Testis (tissue), 3 donors: Measurements from ENCODE around the gene KCNE4. TPM values are rescaled to one million over a fixed set of nuclear protein-coding genes. Genes with fewer than 3 reads are reported as not detected.

Experiments
- DNase-seq: peaks from one replicate; pipeline ENCODE4 v3.0.0-alpha.2; 2019
- H3K27ac ChIP-seq, 2 donors: fragments of 200-600 bp; sonication (generic); one replicate each; pipeline ENCODE4 v1.5.1; 2019
- H3K27me3 ChIP-seq: fragments of 200-600 bp; sonication (generic); one replicate; pipeline ENCODE4 v1.5.1; 2019
- H3K36me3 ChIP-seq: fragments of 200-600 bp; sonication (generic); one replicate; pipeline ENCODE4 v1.5.1; 2017; ENCODE audit warnings: low read depth; ENCODE audit errors: missing control alignments
- H3K4me1 ChIP-seq: fragments of 200-600 bp; sonication (generic); one replicate; pipeline ENCODE4 v1.5.1; 2019
- H3K4me3 ChIP-seq, 2 donors: fragments of 200-600 bp; sonication (generic); one replicate each; pipeline ENCODE4 v1.5.1; 2017 to 2019
- H3K9me3 ChIP-seq: fragments of 200-600 bp; sonication (generic); one replicate; pipeline ENCODE4 v1.5.1; 2017
- CTCF ChIP-seq, 3 experiments: fragments of 450-650 bp in 2 of 3; fragments of 200-600 bp in 1 of 3; sonication (generic) in 1 of 3; IDR thresholded peaks; one replicate each; pipeline ENCODE4 v1.5.1; 2016 to 2019; ENCODE audit warnings: antibody characterized with exemption in 3 of 3, mild to moderate bottlenecking in 2 of 3, moderate library complexity in 1 of 3
- POLR2A ChIP-seq: fragments of 450-650 bp; IDR thresholded peaks from one replicate; pipeline ENCODE4 v1.6.1; 2017; ENCODE audit warnings: antibody characterized with exemption, mild to moderate bottlenecking, moderate library complexity
- WGBS, 2 donors: methylation state at CpG; one replicate each; pipeline ENCODE4 v1.1.5; 2018; 5-methylcytosine and 5-hydroxymethylcytosine counted together
- intact Hi-C: fragments of 100-400 bp; cut with DNase I; formaldehyde crosslinking; loops from one replicate; pipeline ENCODE4 v1.15.1; 2023; ENCODE audit warnings: low total_unique reads
- polyA plus RNA-seq: library from polyadenylated mRNA; stranded (reverse); fragments of 350-450 nt; fragmentation: Illumina TruSeq; extraction: RNeasy Lipid Tissue Mini Kit (QIAGEN cat#74804); gene quantifications from one replicate; pipeline ENCODE4 v1.2.3, GENCODE V29; 2014; ENCODE audit warnings: low read depth, low replicate concordance; ENCODE audit not compliant: insufficient read depth
- total RNA-seq, 2 donors: library from RNA; depleted of rRNA; stranded (reverse); fragments of >200 nt; gene quantifications; one replicate each; pipeline ENCODE4 v1.2.3, GENCODE V29; 2016

KCNE4 gene
- total and polyA plus RNA-seq, 3 donors from 2014 or later, result 2.3 to 3.3 (median 2.5) TPM

GRCh38 chr2:223072826-223073225 lies 20.8 kb downstream of the KCNE4 start:
- no peak overlapping the region for H3K4me3 ChIP-seq
- H3K36me3 ChIP-seq, result no peaks in the 10 kb centered on the region
- H3K4me1 ChIP-seq, result no peaks in the 10 kb centered on the region
- 81 to 89% methylated on average over 3 of the region's 3 CpGs for WGBS, 2 donors
- no peak overlapping the region for H3K27ac ChIP-seq
- H3K27me3 ChIP-seq, result no peaks in the 10 kb centered on the region
- intact Hi-C loops, result no loop called here
- no peak for DNase-seq
- H3K9me3 ChIP-seq, result no peaks in the 10 kb centered on the region
- TF ChIP-seq POLR2A, result no peak

GRCh38 chr2:223075301-223076270 lies 23.6 kb downstream of the KCNE4 start:
- H3K4me1 ChIP-seq, result no peaks in the 10 kb centered on the region
- 67 to 77% methylated on average over 6 of the region's 6 CpGs for WGBS, 2 donors
- no peaks in the 10 kb centered on the region for H3K27me3 ChIP-seq
- DNase-seq, result no peak
- H3K36me3 ChIP-seq, result no peaks in the 10 kb centered on the region
- intact Hi-C loops, result no loop called here
- H3K9me3 ChIP-seq, result no peaks in the 10 kb centered on the region
- no peak overlapping the region for H3K4me3 ChIP-seq
- no peak overlapping the region for H3K27ac ChIP-seq
- TF ChIP-seq POLR2A (no peak), CTCF (IDR thresholded peaks at IDR 0.05) (no peak)

GRCh38 chr2:223076573-223076972 lies 24.6 kb downstream of the KCNE4 start:
- intact Hi-C loops, result no loop called here
- DNase-seq, result no peak
- no peak for TF ChIP-seq CTCF (IDR thresholded peaks at IDR 0.05)
- no peak overlapping the region for H3K4me3 ChIP-seq
- H3K27me3 ChIP-seq, result no peaks in the 10 kb centered on the region
- H3K27ac ChIP-seq, result no peak overlapping the region
- H3K36me3 ChIP-seq, result no peaks in the 10 kb centered on the region
- 77 to 93% methylated on average over 6 of the region's 6 CpGs for WGBS, 2 donors
- no peaks in the 10 kb centered on the region for H3K4me1 ChIP-seq
- no peaks in the 10 kb centered on the region for H3K9me3 ChIP-seq

- 92 to 100% methylated on average over 1 of the region's 1 CpG for WGBS, 2 donors
- intact Hi-C loops, result no loop called here
- no peaks in the 10 kb centered on the region for H3K9me3 ChIP-seq
- DNase-seq, result no peak
- H3K27me3 ChIP-seq, result no peaks in the 10 kb centered on the region
- no peak for TF ChIP-seq CTCF (IDR thresholded peaks at IDR 0.05)
- no peak for TF ChIP-seq POLR2A
- no peaks in the 10 kb centered on the region for H3K36me3 ChIP-seq
- H3K4me3 ChIP-seq, result no peak overlapping the region
- no peak overlapping the region for H3K27ac ChIP-seq
- H3K4me1 ChIP-seq, result no peaks in the 10 kb centered on the region
These were observed 26.5 kb downstream of the KCNE4 start for GRCh38 chr2:223078482-223078881.

GRCh38 chr2:223079378-223079777 lies 27.4 kb downstream of the KCNE4 start:
- Histone ChIP-seq H3K27ac (no peak overlapping the region), H3K9me3 (no peaks in the 10 kb centered on the region), H3K36me3 (no peaks in the 10 kb centered on the region), H3K27me3 (no peaks in the 10 kb centered on the region), H3K4me1 (no peaks in the 10 kb centered on the region), H3K4me3 (no peak overlapping the region)
- no peak for DNase-seq
- TF ChIP-seq CTCF (IDR thresholded peaks at IDR 0.05), result no peak
- TF ChIP-seq POLR2A, result no peak
- WGBS, 2 donors, result 86% methylated on average over 2 of the region's 2 CpGs
- intact Hi-C loops, result no loop called here
